Measurements from ENCODE around the gene SREBF2.

DNA sequence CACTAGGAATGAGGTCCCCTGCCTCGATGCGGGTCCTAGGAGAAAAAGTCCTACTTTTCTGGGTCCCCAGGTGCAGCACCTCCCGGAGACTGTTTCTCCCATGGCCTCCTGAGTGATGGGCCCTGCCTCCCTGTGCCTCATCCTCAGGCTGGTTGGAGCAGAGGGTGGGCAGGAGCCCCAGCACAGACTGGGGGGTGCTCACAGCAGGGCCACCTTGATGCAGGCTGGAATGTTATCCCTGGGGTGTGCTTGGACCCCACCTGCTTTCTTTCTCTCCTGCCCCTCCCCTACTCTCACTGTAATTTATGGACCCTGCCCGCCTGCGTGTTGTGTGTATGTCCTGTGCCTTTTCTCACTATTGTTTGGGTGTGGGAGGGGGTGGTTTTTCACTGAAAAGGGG lies 73.9 kb downstream of the SREBF2 start:
- TF ChIP-seq, protein P1, sequence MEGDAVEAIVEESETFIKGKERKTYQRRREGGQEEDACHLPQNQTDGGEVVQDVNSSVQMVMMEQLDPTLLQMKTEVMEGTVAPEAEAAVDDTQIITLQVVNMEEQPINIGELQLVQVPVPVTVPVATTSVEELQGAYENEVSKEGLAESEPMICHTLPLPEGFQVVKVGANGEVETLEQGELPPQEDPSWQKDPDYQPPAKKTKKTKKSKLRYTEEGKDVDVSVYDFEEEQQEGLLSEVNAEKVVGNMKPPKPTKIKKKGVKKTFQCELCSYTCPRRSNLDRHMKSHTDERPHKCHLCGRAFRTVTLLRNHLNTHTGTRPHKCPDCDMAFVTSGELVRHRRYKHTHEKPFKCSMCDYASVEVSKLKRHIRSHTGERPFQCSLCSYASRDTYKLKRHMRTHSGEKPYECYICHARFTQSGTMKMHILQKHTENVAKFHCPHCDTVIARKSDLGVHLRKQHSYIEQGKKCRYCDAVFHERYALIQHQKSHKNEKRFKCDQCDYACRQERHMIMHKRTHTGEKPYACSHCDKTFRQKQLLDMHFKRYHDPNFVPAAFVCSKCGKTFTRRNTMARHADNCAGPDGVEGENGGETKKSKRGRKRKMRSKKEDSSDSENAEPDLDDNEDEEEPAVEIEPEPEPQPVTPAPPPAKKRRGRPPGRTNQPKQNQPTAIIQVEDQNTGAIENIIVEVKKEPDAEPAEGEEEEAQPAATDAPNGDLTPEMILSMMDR (IDR thresholded peaks at IDR 0.05): no peak
- TF ChIP-seq POLR2A (IDR thresholded peaks at IDR 0.05): no peak
